NT2/D1 (cell line): ENCODE measurements around the gene ARL4D.

Source experiments
- DNase-seq: peaks from one replicate; pipeline ENCODE4 v3.0.0-alpha.2; 2011; ENCODE audit warnings: low read depth, low spot score
- H3K27me3 ChIP-seq: 2 replicates; pipeline ENCODE4 v1.6.0; 2011; ENCODE audit warnings: mild to moderate bottlenecking; ENCODE audit not compliant: insufficient read length, insufficient read depth
- H3K36me3 ChIP-seq: 2 replicates; pipeline ENCODE4 v1.6.1; 2011; ENCODE audit warnings: mild to moderate bottlenecking, low read length, mixed read lengths; ENCODE audit not compliant: insufficient read depth, insufficient read length
- H3K4me1 ChIP-seq: 2 replicates; pipeline ENCODE4 v1.5.1; 2011; ENCODE audit not compliant: insufficient read depth, insufficient read length
- H3K4me3 ChIP-seq: 2 replicates; pipeline ENCODE4 v1.5.1; 2011; ENCODE audit warnings: low read depth; ENCODE audit not compliant: insufficient read length
- H3K9ac ChIP-seq: 2 replicates; pipeline ENCODE4 v1.6.0; 2011; ENCODE audit warnings: low read depth; ENCODE audit not compliant: insufficient read length
- H3K9me3 ChIP-seq: 2 replicates; pipeline ENCODE4 v1.5.1; 2011; ENCODE audit warnings: mild to moderate bottlenecking, low read length; ENCODE audit not compliant: insufficient read depth
- SUZ12 ChIP-seq: IDR thresholded peaks from 2 replicates; pipeline ENCODE4 v1.6.1; 2011; ENCODE audit not compliant: insufficient read length, insufficient read depth; ENCODE audit errors: extremely low read depth
- YY1 ChIP-seq: IDR thresholded peaks from 2 replicates; pipeline ENCODE4 v1.6.1; 2011; ENCODE audit not compliant: insufficient read length, insufficient read depth
- ZNF274 ChIP-seq: IDR thresholded peaks from 2 replicates; pipeline ENCODE4 v1.6.1; 2011; ENCODE audit warnings: mild to moderate bottlenecking, low read depth, low read length

The ARL4D gene

DNA sequence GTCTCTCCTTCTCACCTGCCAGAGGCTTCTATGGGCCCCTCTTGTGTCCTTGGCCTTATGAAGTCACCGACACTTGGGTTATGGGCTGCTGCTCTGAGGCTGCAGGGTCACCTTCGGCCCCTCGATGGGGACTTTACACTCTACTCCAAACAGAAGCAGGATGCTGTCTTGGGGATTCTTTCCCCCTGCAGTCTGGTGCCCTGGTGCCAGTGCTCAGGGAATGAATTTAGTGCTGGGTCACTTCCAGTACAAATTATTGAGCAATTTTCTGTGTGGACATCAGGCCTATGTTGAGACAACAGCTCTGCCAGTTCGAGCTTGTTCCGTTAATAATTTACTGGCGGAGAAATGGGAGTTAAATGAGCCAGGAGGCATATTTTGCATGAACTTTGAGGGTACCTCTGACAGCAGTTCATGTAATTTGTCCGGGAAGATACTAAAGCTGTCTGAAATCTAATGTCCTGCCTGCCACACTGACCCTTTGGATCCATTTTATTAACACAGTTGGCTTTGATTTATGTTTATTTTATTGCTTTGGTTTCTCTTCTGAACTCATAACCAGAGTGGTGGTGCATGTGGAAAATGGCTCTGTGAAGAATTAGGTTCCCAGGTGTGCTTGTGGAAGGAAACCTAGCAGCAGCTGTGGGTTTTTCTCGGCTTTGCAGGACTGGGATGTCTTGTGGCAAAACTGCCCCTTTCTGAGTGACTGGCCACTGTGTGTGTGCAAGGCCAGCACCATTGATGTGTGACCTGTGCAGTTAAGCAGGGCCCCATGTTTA, 50.9 kb downstream of the ARL4D start:
- Histone ChIP-seq H3K9ac (no peak overlapping the region), H3K36me3 (no peaks in the 10 kb centered on the region), H3K27me3 (no peaks in the 10 kb centered on the region), H3K4me3 (no peak overlapping the region), H3K9me3 (no peaks in the 10 kb centered on the region; the same call in 1 of the 2 replicates), H3K4me1 (no peaks in the 10 kb centered on the region)
- no peak for TF ChIP-seq ZNF274
- TF ChIP-seq SUZ12, result no peak
- no peak for TF ChIP-seq YY1
- no peak for DNase-seq
